HFFc6 (cell line): ENCODE results near the gene MINAR1. TPM values are rescaled to one million over a fixed set of nuclear protein-coding genes. Genes with fewer than 3 reads are reported as not detected.
A peak's percentile ranks its signal among the peaks of the same experiment; 100 is the strongest.

ENCODE experiments used
- DNase-seq: peaks from one replicate; pipeline ENCODE4 v3.0.0-alpha.2; 2018
- H3K27ac Mint-ChIP-seq: 2 replicates; pipeline ENCODE4 v1.8.0; 2020; ENCODE audit warnings: mild to moderate bottlenecking, mixed read lengths
- H3K27me3 Mint-ChIP-seq: 2 replicates; pipeline ENCODE4 v1.8.0; 2021; ENCODE audit warnings: mild to moderate bottlenecking, moderate library complexity, mixed read lengths; ENCODE audit not compliant: insufficient read depth
- H3K36me3 Mint-ChIP-seq: 2 replicates; pipeline ENCODE4 v1.8.0; 2021; ENCODE audit warnings: low read depth, mixed read lengths
- H3K4me1 Mint-ChIP-seq: 2 replicates; pipeline ENCODE4 v1.8.0; 2020; ENCODE audit warnings: low read depth, mixed read lengths
- H3K4me3 Mint-ChIP-seq: 2 replicates; pipeline ENCODE4 v1.8.0; 2020; ENCODE audit warnings: mild to moderate bottlenecking, moderate library complexity, mixed read lengths
- H3K9me3 Mint-ChIP-seq: 2 replicates; pipeline ENCODE4 v1.8.0; 2020; ENCODE audit warnings: mild to moderate bottlenecking, mixed read lengths
- total RNA-seq, 6 experiments: library from RNA; stranded (reverse); fragmentation: NEBNext Ultra II Directional; extraction: Animal tissue kit (Norgen Biotek cat#: 25700); gene quantifications; 2 replicates in 1 of 6; 3 replicates in 5 of 6; pipeline ENCODE4 v1.2.3, GENCODE V29; 2021
- TF ChIP-seq, protein P1 (sequence below): fragments of 200-600 bp; sonication (generic); IDR thresholded peaks from 2 replicates; pipeline ENCODE4 v1.5.0; 2021; ENCODE audit warnings: antibody characterized with exemption, mild to moderate bottlenecking

Gene MINAR1
- total RNA-seq, 6 experiments from 2014 or later, result 0.35 to 0.62 (median 0.52) TPM

DNA sequence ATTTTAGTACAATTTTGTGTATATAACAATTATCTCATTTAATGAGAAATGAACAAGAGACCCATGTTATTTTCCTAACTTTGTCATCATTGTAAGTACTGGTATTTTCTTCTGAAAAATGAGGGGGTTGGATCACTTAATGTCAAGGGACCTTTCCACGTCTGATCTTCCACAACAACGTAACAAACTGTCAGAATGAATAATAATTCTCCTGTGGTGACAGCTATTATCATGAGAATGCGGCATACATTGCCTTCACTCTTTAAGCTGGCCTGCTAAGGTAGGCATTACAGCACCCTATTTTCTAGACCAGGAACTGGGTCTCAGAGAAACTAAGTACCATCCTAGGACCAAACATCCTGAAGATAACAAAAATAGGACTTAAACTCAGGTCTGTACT lies 31.5 kb upstream of the MINAR1 start:
- TF ChIP-seq, protein P1, sequence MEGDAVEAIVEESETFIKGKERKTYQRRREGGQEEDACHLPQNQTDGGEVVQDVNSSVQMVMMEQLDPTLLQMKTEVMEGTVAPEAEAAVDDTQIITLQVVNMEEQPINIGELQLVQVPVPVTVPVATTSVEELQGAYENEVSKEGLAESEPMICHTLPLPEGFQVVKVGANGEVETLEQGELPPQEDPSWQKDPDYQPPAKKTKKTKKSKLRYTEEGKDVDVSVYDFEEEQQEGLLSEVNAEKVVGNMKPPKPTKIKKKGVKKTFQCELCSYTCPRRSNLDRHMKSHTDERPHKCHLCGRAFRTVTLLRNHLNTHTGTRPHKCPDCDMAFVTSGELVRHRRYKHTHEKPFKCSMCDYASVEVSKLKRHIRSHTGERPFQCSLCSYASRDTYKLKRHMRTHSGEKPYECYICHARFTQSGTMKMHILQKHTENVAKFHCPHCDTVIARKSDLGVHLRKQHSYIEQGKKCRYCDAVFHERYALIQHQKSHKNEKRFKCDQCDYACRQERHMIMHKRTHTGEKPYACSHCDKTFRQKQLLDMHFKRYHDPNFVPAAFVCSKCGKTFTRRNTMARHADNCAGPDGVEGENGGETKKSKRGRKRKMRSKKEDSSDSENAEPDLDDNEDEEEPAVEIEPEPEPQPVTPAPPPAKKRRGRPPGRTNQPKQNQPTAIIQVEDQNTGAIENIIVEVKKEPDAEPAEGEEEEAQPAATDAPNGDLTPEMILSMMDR, result no peak
- no peaks in the 10 kb centered on the region for H3K9me3 Mint-ChIP-seq

DNA sequence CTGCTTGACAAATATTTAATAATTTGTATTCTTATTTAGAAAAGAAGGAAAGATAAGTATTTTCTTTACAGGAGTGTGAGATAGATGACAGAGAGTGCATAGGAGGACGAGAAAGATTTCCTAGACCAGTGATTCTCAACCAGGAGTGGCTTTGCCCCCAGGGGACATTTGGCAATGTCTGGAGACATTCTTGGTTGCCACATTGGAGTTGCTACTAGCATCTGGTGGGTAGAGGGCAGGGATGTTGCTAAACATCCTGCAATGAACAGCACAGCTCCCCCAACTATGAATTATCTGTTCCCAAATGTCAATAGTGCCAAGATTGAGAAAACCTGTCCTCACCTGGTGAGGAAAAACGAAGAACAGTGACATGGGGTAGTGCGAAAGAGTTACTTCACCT lies 30.8 kb upstream of the MINAR1 start:
- DNase-seq, result no peak
- peaks cover 12% of the 10 kb centered on the region for H3K4me1 Mint-ChIP-seq
- no peak overlapping the region for H3K27ac Mint-ChIP-seq
- H3K27me3 Mint-ChIP-seq, result no peaks in the 10 kb centered on the region
- TF ChIP-seq, protein P1, result no peak
- H3K36me3 Mint-ChIP-seq, result no peaks in the 10 kb centered on the region
- no peak overlapping the region for H3K4me3 Mint-ChIP-seq
- H3K9me3 Mint-ChIP-seq, result no peaks in the 10 kb centered on the region

More for the DNA sequence above, 31.5 kb upstream of the MINAR1 start:
- Mint-ChIP-seq H3K4me1 (peaks cover 12% of the 10 kb centered on the region), H3K36me3 (no peaks in the 10 kb centered on the region), H3K27ac (no peak overlapping the region), H3K27me3 (no peaks in the 10 kb centered on the region), H3K4me3 (no peak overlapping the region)
- no peak for DNase-seq

- TF ChIP-seq, protein P1, result no peak
- Mint-ChIP-seq H3K36me3 (no peaks in the 10 kb centered on the region), H3K27me3 (no peaks in the 10 kb centered on the region), H3K27ac (no peak overlapping the region), H3K9me3 (no peaks in the 10 kb centered on the region), H3K4me3 (no peak overlapping the region), H3K4me1 (peaks cover 12% of the 10 kb centered on the region)
- DNase-seq, result no peak
Observed at GRCh38 chr15:79402136-79402535, 30.0 kb upstream of the MINAR1 start.

- Mint-ChIP-seq H3K36me3 (no peaks in the 10 kb centered on the region), H3K4me3 (no peak overlapping the region), H3K9me3 (no peaks in the 10 kb centered on the region), H3K27me3 (no peaks in the 10 kb centered on the region; the same call in 1 of the 2 replicates), H3K27ac (peak overlapping the region; percentile 19), H3K4me1 (peaks cover 23% of the 10 kb centered on the region)
- DNase-seq, result peak; percentile 59
- TF ChIP-seq, protein P1, result no peak
Observed at GRCh38 chr15:79403501-79403900, 28.6 kb upstream of the MINAR1 start.

DNA sequence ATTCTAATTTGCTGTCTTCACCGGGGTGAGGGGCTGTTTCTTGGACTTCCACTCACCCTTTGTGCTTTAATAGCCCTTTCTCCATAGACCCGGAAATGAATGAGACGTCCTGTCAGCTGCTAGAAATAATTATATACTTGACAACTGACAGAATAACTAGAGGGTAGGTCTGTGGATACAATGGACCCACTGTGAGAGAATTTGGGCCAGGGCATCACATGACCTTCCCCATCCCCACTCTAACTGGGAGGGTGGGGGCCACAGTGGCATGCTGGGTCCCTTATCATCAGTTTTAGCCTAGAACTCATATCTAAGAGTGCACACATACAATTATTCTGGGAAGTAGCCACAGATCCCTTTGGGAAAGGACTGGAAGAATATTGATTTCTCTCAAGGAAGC lies 25.9 kb upstream of the MINAR1 start:
- no peak overlapping the region for H3K27ac Mint-ChIP-seq
- DNase-seq, result no peak
- no peaks in the 10 kb centered on the region; the same call in 1 of the 2 replicates for H3K27me3 Mint-ChIP-seq
- H3K4me1 Mint-ChIP-seq, result peaks cover 29% of the 10 kb centered on the region
- no peaks in the 10 kb centered on the region for H3K9me3 Mint-ChIP-seq
- H3K36me3 Mint-ChIP-seq, result no peaks in the 10 kb centered on the region
- TF ChIP-seq, protein P1, result no peak
- H3K4me3 Mint-ChIP-seq, result no peak overlapping the region

DNA sequence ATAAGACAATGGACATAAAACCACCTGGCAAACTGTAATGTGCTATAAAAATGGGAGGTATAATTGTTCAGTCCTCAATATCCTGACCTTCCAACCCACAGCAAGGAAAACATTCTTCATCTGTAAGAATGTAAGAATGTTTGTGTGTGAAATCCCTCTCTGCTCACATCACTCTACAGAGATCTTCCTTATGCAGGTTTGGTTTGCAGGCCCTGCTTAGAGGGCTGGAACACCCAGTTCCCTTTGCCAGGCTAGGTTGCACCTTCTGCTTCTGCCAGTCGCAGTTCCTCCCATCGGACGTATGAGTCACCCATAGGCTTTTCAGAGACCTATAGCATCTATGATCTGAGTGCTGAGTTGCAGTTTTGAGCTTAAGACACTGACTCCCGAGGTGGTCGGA lies 24.1 kb upstream of the MINAR1 start:
- no peaks in the 10 kb centered on the region for H3K9me3 Mint-ChIP-seq
- H3K27me3 Mint-ChIP-seq, result no peaks in the 10 kb centered on the region; the same call in 1 of the 2 replicates
- 0 out of 2 replicates have a peak, but pooled peaks cover 9% of the 10 kb centered on the region for H3K36me3 Mint-ChIP-seq
- H3K27ac Mint-ChIP-seq, result no peak overlapping the region
- H3K4me3 Mint-ChIP-seq, result no peak overlapping the region
- TF ChIP-seq, protein P1, result no peak
- peaks cover 28% of the 10 kb centered on the region for H3K4me1 Mint-ChIP-seq
- DNase-seq, result peak; percentile 19
